A549 (cell line): ENCODE data around the gene CEACAM20. TPM values are rescaled to one million over a fixed set of nuclear protein-coding genes. Genes with fewer than 3 reads are reported as not detected.

Source experiments
- polyA plus RNA-seq, 4 experiments: library from polyadenylated mRNA; depleted of rRNA in 3 of 4; stranded (reverse); fragments of >200 nt; fragmentation: RNase III in 1 of 4; extraction: RNeasy Plus Mini Kit Qiagen cat#74134 plus additional on column Dnase treatment in 1 of 4; gene quantifications; 2 replicates in 3 of 4; 3 replicates in 1 of 4; pipeline ENCODE4 v1.2.3, GENCODE V29; 2011 to 2017
- small RNA-seq, 6 experiments: library from RNA; depleted of rRNA; stranded (forward); fragments of <200 nt; gene quantifications; one replicate each; pipeline ENCODE3, GENCODE V24; 2012

CEACAM20 gene
- polyA plus RNA-seq, 2 of the 4 experiments (the other 2 are of a cell fraction), result 0.08 TPM; not detected in 1

Small RNAs within 50 kb of the gene (small RNA-seq; reads per million reads assigned to genes)
- 0 reads per million in 6 experiments for gene AC243964.1

Other genes starting within 250 kb of the CEACAM20 start
- 7.4 and 8.4 TPM in 2 replicates for gene ZNF235, start 224.7 kb downstream of the CEACAM20 start, polyA plus RNA-seq (2011; rRNA removed)
- gene ZNF235, start 224.7 kb downstream of the CEACAM20 start, polyA plus RNA-seq (2017; fragmentation: RNase III; extraction: RNeasy Plus Mini Kit Qiagen cat#74134 plus additional on column Dnase treatment), result 3.8 to 4.9 TPM (median 4.2 TPM) in 3 replicates
- gene ZNF112, start 173.0 kb downstream of the CEACAM20 start, polyA plus RNA-seq (2011; rRNA removed), result 5.6 and 6.9 TPM in 2 replicates
- gene ZNF112, start 173.0 kb downstream of the CEACAM20 start, polyA plus RNA-seq (2017; fragmentation: RNase III; extraction: RNeasy Plus Mini Kit Qiagen cat#74134 plus additional on column Dnase treatment), result 3.3 to 3.5 TPM (median 3.5 TPM) in 3 replicates
- gene ZNF285, start 128.1 kb downstream of the CEACAM20 start, polyA plus RNA-seq (2011; rRNA removed), result 5.7 and 6.4 TPM in 2 replicates
- 2.8 to 4.3 TPM (median 2.9 TPM) in 3 replicates for gene ZNF285, start 128.1 kb downstream of the CEACAM20 start, polyA plus RNA-seq (2017; fragmentation: RNase III; extraction: RNeasy Plus Mini Kit Qiagen cat#74134 plus additional on column Dnase treatment)
- gene ZNF229, start 81.2 kb downstream of the CEACAM20 start, polyA plus RNA-seq (2011; rRNA removed), result 6.7 and 10.0 TPM in 2 replicates
- 5.3 to 5.7 TPM (median 5.5 TPM) in 3 replicates for gene ZNF229, start 81.2 kb downstream of the CEACAM20 start, polyA plus RNA-seq (2017; fragmentation: RNase III; extraction: RNeasy Plus Mini Kit Qiagen cat#74134 plus additional on column Dnase treatment)
- 4.1 and 7.7 TPM in 2 replicates for gene ZNF180, start 29.2 kb downstream of the CEACAM20 start, polyA plus RNA-seq (2011; rRNA removed)
- gene ZNF180, start 29.2 kb downstream of the CEACAM20 start, polyA plus RNA-seq (2017; fragmentation: RNase III; extraction: RNeasy Plus Mini Kit Qiagen cat#74134 plus additional on column Dnase treatment), result 8.1 to 8.7 TPM (median 8.1 TPM) in 3 replicates
- 0.14 and 0.29 TPM in 2 replicates for gene IGSF23, start 83.9 kb upstream of the CEACAM20 start, polyA plus RNA-seq (2011; rRNA removed)
- gene IGSF23, start 83.9 kb upstream of the CEACAM20 start, polyA plus RNA-seq (2017; fragmentation: RNase III; extraction: RNeasy Plus Mini Kit Qiagen cat#74134 plus additional on column Dnase treatment), result 0.35 to 0.45 TPM (median 0.42 TPM) in 3 replicates
- 108 and 110 TPM in 2 replicates for gene PVR, start 114.2 kb upstream of the CEACAM20 start, polyA plus RNA-seq (2011; rRNA removed)
- gene PVR, start 114.2 kb upstream of the CEACAM20 start, polyA plus RNA-seq (2017; fragmentation: RNase III; extraction: RNeasy Plus Mini Kit Qiagen cat#74134 plus additional on column Dnase treatment), result 86.2 to 98.1 TPM (median 90.3 TPM) in 3 replicates
- 8.2 and 13.7 TPM in 2 replicates for gene CEACAM19, start 141.8 kb upstream of the CEACAM20 start, polyA plus RNA-seq (2011; rRNA removed)
- gene CEACAM19, start 141.8 kb upstream of the CEACAM20 start, polyA plus RNA-seq (2017; fragmentation: RNase III; extraction: RNeasy Plus Mini Kit Qiagen cat#74134 plus additional on column Dnase treatment), result 7.2 to 10.3 TPM (median 9.7 TPM) in 3 replicates
- gene CEACAM16, start 169.5 kb upstream of the CEACAM20 start, polyA plus RNA-seq (2011; rRNA removed), result not detected in 2 replicates
- 0.08 to 0.11 TPM in 2 of 3 replicates, not detected in the other for gene CEACAM16, start 169.5 kb upstream of the CEACAM20 start, polyA plus RNA-seq (2017; fragmentation: RNase III; extraction: RNeasy Plus Mini Kit Qiagen cat#74134 plus additional on column Dnase treatment)
- 22.6 and 25.3 TPM in 2 replicates for gene BCL3, start 219.0 kb upstream of the CEACAM20 start, polyA plus RNA-seq (2011; rRNA removed)
- 49.6 to 80.7 TPM (median 72.1 TPM) in 3 replicates for gene BCL3, start 219.0 kb upstream of the CEACAM20 start, polyA plus RNA-seq (2017; fragmentation: RNase III; extraction: RNeasy Plus Mini Kit Qiagen cat#74134 plus additional on column Dnase treatment)
- gene CBLC, start 248.2 kb upstream of the CEACAM20 start, polyA plus RNA-seq (2011; rRNA removed), result not detected in 2 replicates
- gene CBLC, start 248.2 kb upstream of the CEACAM20 start, polyA plus RNA-seq (2017; fragmentation: RNase III; extraction: RNeasy Plus Mini Kit Qiagen cat#74134 plus additional on column Dnase treatment), result not detected in 3 replicates